Astrocyte of the spinal cord (primary cell): ENCODE data around the gene SH3PXD2B.

ENCODE experiments used
- DNase-seq: peaks from one replicate; pipeline ENCODE4 v3.0.0; 2011; ENCODE audit warnings: low read depth, low spot score
- H3K4me3 ChIP-seq: 2 replicates; pipeline ENCODE4 v1.5.1; 2011; ENCODE audit warnings: low read depth, mild to moderate bottlenecking, low read length, moderate library complexity
- in situ Hi-C: cut with HindIII; loops from 2 replicates; pipeline ENCODE4 v1.10.0; 2017; ENCODE audit warnings: low sequenced_read_pairs
- TF ChIP-seq, protein P1 (sequence below): IDR thresholded peaks from 2 replicates; pipeline ENCODE4 v1.5.1; 2012; ENCODE audit warnings: low read depth, mild to moderate bottlenecking, low read length, inconsistent platforms

SH3PXD2B gene

DNA sequence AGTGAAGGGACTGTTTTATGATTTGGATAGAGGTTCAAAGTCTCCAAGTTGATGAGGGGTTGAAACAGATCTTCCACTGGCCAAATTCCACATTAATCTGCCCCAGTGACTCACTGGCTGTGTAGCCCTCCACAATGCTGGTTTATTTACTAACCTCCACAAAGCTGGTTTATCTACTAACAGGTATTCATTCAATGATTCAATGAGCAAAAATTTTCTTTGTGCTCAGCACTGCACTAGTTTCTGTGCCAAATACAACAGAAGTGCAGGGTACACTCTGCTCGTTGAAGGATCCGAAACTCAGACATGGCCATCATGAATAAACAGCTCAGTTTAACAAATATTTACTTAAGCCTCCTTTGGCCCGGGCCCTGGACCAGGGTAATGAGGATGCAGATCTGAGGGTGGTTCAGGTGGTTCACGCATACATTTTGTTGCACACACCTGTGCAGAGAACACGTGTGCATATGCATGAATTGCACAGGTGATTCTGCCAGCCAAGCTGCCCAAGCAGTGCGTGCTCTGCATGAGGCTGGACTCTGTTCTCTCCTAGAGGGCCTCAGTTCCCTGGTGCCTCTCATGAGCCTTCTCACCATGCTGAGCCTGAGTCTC is 71.0 kb downstream of the SH3PXD2B start:
- no peak overlapping the region for H3K4me3 ChIP-seq
- DNase-seq, result peak; percentile 76
- TF ChIP-seq, protein P1, sequence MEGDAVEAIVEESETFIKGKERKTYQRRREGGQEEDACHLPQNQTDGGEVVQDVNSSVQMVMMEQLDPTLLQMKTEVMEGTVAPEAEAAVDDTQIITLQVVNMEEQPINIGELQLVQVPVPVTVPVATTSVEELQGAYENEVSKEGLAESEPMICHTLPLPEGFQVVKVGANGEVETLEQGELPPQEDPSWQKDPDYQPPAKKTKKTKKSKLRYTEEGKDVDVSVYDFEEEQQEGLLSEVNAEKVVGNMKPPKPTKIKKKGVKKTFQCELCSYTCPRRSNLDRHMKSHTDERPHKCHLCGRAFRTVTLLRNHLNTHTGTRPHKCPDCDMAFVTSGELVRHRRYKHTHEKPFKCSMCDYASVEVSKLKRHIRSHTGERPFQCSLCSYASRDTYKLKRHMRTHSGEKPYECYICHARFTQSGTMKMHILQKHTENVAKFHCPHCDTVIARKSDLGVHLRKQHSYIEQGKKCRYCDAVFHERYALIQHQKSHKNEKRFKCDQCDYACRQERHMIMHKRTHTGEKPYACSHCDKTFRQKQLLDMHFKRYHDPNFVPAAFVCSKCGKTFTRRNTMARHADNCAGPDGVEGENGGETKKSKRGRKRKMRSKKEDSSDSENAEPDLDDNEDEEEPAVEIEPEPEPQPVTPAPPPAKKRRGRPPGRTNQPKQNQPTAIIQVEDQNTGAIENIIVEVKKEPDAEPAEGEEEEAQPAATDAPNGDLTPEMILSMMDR, result no peak
- in situ Hi-C loops, result no loop called here

DNA sequence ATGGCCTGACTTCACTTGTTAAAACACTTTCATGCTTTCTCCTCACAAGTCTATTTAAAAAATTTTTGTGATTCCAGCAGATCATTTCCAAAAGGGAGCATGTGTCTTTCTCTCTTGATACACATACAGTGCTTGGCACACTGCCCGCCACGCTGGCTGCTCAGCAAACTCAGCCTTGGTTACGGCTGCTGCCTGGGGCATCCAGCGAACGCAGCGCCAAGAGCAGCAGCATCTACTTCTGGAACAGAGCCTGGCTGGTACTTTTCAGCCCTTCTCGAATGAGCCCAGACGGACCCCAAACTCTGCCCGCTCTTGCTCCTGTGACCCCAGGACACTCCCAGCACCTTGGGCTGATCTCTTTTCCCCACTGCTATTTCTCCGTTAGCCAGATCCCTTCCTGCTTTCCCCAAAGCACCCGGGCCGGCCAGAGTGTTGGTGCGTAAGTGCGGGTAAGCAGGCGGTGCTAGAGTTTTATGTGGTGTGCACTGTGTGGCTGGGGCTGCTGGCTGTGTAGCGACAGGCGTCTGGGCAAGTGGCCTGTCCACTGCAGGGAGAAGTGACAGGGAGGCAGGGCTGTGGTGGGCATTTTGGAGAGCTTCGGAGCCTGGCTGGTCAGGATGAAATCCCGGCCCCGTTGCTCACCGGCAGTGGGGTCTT is 73.2 kb downstream of the SH3PXD2B start:
- in situ Hi-C loops, result no loop called here
- DNase-seq, result peak; percentile 77
- H3K4me3 ChIP-seq, result no peak overlapping the region
- TF ChIP-seq, protein P1, result no peak

DNA sequence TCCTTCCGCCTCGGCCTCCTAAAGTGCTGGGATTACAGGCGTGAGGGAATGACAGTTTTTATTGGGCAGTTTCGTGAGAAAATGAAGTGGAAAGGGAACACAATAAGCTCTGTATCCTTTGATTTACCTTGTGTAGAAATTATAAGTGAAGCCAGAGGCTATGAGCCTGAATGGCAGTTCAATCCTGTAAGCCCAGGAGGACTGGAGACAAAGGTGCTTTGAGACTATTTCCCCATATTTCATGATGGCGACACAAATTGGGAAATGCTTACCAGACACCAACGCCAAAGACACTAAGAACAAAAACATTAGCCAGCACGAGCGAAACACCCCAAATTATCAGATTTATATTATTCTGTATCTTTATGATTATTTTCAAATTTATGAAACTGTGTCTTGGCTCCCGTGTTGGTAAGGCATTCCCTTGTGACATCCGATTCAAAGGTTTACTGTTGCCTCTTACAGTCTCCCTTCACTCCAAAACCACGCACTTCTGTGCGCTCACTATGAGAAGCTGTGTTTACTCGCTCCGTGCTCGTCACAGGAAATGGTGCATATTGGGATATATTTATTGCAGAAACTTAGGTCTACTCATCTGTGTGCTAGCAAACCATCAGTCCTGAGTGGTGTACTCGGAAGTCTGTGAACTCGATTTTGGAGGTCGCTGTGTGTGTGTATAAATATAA is 73.9 kb downstream of the SH3PXD2B start:
- no peak for DNase-seq
- TF ChIP-seq, protein P1, result no peak
- in situ Hi-C loops, result no loop called here
- no peak overlapping the region for H3K4me3 ChIP-seq

DNA sequence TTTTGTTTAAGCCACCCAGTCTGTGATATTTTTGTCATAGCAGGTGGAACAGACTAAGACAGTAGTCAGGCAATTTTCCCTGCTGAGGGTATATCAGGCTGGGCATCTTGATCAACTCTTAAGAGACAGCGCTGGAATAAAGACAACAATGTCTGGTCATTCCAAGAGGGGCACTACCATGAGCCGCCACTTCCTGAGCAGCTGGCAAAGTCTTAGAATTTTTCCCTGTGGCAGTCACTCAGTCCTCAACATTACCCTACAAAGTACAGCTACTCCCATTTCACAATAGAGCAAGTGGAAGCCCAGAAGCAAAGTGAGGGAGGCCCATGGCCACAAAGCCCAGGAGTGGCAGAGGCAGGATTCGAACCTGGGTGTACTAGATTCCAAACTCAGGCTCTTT is 74.8 kb downstream of the SH3PXD2B start:
- no peak overlapping the region for H3K4me3 ChIP-seq
- TF ChIP-seq, protein P1, result no peak
- no peak for DNase-seq
- in situ Hi-C loops, result no loop called here

DNA sequence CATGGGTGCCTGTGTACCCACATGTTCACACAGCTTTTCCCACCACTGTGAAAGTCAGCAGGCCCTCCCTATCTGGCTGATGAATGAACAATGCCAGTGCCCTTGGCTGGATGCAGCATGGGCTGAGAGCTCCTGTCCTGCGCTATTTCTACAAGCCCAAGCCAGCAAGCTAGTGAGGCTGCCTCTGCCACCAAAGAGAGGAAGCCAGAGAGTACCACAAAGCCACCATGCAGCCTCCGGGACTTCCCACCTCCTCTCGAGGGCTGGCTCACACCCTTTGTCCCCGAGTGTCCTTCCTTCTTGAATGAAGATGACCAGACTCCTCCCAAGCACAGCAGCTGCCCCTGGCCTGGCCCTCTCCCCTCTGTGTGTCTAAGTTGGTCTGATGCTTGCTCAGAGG is 76.5 kb downstream of the SH3PXD2B start:
- TF ChIP-seq, protein P1, result no peak
- in situ Hi-C loops, result no loop called here
- DNase-seq, result no peak

DNA sequence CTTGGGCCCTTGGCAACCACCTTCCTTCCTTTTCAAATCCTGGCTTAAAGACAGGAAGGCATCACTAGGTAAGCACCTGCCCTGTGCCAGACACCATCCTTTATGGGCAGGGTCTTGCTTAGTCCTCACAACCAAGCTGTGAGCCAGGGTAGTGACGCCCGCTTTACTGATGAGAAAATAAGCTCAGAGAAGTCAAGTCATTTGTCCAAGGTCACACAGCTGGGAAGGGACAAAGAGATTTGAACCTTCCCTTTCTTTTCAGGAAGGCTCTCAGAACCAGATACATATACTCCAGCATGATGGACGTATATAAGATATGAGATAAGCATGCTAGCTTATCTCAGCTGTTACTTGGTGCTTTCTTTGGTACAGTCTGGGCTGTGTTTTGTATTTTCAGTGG is 76.9 kb downstream of the SH3PXD2B start:
- TF ChIP-seq, protein P1, result no peak
- DNase-seq, result no peak
- no peak overlapping the region for H3K4me3 ChIP-seq
- in situ Hi-C loops, result no loop called here

More for the DNA sequence above, 76.5 kb downstream of the SH3PXD2B start:
- H3K4me3 ChIP-seq, result no peak overlapping the region
